ENCODE results near the gene ROBO1.

ROBO1 gene

GRCh38 chr3:79012530-79012913 is 755.3 kb downstream of the ROBO1 start:
- DNase-seq (ENCODE audit: low read depth) = no peak

DNA sequence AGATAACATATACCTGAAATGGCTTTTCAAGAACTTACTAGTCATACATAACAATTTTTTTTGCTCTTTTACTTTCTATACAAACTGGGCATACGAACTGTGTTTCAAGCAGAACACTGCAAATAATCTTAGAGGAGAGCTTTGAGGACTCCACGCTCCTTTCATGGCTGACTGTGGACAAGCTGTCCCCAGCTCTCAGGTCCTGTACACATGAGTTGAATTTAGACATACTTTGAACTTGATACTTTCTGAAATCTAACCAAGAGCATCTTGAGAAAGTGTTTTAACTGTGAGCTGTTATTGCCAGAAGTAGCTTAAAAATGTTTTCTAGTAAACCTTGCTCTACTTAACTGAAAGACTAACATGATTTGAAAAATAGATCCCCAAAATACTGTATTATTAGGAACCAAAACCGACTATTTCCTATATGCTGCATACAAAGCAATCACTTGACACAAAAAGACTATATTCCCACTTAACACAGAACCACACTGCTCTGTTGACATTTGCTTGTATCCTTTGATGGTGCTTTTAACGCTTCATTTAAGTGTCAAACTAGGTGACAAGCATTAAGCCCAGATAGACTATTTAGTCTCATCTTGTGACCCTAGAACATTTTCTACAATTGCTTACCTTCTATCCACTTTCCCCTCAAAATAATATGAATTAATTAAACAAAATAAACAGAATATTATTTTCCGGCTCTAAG is 755.8 kb downstream of the ROBO1 start:
- DNase-seq (ENCODE audit: low read depth) = no peak

GRCh38 chr3:79009861-79010260 is 757.9 kb downstream of the ROBO1 start:
- DNase-seq (ENCODE audit: low read depth) = no peak

DNA sequence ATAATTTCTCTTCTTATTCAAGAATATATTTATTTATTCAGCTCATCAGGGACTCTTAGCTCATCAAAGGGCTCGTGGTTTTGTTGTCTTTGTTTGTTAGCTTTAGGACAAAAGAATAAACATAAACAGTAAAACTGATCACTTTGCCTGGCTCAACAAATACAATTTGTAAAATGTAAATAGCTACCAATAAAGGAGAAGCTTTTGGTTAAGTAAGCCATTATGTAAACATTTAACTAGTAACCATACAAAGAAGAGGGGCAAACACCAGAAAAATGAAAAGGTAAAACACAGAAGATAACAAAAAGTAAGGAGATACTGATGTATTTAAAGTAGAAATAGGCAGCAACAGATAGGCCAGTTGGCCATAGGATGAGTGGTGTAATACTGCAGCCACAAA is 761.7 kb downstream of the ROBO1 start:
- no peak for DNase-seq (ENCODE audit: low read depth)

- no peak for DNase-seq (ENCODE audit: low read depth)
Measured at GRCh38 chr3:79005084-79005483, 762.7 kb downstream of the ROBO1 start.

- no peak for DNase-seq (ENCODE audit: low read depth)
Measured at GRCh38 chr3:79003994-79004393, 763.8 kb downstream of the ROBO1 start.

DNA sequence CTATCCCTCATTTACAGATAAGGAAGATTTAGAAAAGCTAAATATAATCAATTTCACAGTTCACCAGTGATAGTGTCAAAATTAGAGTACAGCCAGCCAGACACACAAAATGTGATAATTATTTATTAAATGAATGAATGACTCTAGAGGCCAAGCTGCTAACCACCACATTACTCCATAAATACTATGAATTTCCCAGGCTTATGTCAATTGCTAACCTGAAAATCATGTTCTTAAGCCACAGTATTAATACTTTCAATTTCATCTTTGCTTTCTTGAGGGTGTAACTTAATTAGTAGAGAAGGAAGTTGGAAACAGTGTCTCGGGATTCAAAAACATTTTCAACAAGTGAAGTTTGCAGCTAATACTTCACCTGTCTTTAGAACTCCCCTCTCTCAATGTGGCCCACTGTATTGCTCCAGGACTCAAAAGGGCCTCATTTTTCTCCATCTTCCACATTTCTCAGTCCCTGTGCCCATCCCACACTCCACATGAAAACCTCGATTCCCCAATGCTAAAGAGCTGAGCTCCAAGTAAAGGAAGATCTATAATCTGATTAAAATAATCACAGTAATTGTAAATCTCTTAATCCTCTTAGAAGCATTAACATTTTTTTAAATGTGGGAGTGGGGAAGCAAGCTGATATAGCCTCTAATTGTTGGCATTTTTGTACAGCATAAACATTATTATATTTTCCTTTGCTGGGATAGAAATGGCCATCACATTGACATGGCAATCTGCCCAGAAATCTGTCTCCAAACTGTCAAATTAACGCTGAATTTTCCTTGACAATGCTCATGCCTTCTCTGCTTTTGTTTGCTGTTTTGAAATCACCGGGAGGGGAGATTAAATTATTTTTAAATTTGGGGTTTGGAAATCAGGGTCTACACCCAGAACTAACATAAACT is 765.1 kb downstream of the ROBO1 start:
- no peak for DNase-seq (ENCODE audit: low read depth)

DNA sequence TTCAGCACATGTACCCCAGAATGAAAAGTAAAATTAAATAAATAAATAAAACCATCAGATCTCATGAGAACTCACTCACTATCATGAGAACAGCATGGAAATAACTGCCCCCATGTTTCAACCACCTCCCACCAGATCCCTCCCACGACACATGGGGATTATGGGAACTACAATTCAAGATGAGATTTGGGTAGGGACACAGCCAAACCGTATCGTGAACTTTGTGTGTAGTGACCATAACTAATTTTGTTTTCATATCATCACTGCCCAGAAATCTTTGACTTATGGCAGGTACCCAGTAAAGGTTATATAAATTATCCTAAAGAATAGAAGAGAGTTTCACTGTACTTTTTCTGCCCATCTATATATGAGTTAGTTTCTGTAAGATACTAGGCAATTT is 766.5 kb downstream of the ROBO1 start:
- DNase-seq (ENCODE audit: low read depth) = no peak

DNA sequence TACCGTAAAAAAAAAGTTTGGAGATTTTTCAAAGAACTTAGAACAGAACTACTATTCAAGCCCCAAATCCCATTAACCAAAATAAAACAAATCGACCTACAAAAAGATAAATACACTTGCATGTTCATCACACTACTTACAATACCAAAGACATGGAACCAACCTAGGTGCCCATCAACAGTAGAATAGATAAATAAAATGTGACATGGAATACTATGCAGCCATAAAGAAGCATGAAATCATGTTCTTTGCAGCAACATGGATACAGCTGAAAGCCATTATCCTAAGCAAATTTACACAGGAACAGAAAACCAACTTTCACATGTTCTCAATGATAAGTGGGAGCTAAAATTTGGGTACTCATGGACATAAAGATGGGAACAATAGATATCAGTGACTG is 768.7 kb downstream of the ROBO1 start:
- no peak for DNase-seq (ENCODE audit: low read depth)

DNA sequence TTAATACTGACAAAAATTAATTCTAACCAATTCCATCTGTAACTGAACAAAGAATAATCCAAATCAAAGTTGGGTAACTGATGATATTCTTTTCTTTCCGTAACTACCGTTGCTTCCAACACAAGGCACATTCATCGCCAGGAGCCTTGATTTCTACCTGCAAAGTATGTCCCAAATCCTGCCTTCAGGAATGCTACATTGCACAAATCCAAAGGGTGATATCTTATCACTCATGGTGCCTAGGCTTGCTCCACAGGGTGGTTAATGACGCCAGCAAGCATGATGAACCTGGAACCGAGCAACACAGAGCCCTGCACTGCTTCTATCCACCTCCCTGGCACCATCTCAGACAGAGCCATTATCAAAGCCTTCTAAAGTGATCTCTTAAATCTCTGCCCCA is 772.7 kb downstream of the ROBO1 start:
- no peak for DNase-seq (ENCODE audit: low read depth)

DNA sequence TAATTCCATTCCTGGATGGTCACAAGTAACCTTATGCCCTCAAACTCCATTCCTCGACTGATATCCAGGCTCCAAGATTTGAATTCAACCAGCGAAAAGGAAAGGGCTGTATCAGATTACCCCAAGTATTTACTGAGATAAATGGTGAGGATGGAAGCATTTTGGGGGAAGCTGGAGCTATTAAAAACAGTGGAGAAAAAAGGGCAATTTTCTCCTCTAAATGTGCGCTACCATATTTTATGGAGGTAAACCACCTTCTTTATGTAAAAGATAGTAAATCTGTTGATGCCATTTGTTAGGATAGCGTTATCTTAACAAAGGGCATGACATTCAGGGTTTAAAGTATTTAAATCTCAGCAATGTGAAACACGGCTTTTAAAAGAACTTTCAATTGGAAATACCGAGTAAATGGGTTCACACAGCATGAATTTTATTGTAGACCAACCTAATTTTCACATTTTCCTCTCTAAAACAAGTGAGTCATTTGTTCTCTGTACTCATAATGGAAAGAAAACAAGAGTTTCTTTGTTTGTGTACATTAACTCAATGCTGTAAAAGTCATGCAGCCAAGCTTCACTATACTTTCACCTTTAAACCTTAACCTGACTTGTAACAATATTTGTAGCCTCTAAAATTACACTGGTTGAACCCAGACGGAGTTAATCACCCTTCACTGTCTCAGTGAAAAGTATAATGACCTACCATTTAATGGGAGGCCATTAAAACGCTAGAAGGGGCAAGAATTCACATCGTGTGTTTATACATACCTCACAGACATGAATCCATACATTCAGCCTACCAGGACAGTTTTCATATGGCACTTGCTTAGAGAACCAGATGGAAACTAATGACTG is 773.4 kb downstream of the ROBO1 start:
- no peak for DNase-seq (ENCODE audit: low read depth)

GRCh38 chr3:78993375-78993774 is 774.4 kb downstream of the ROBO1 start:
- no peak for DNase-seq (ENCODE audit: low read depth)

DNA sequence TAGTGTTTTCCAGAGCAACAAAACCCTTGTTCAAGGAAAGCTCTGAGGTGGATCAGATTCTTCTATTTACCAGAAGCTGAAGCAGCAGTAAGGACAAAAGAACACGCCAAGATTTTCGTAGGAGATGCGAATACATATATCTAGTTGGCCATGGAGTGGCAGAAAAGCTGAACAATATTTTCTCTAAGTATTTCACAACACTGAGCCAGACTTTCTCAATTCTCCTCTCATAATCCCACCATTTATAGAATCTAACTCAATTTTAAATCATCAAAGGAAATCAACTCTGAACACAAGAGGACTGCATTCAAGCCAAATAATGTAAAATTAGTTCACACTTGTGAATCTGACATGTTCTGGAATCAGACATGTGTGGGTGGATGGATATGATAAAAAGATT is 775.0 kb downstream of the ROBO1 start:
- no peak for DNase-seq (ENCODE audit: low read depth)

GRCh38 chr3:78992400-78992799 is 775.4 kb downstream of the ROBO1 start:
- no peak for DNase-seq (ENCODE audit: low read depth)

- no peak for DNase-seq (ENCODE audit: low read depth)
Measured at GRCh38 chr3:78991656-78992055, 776.1 kb downstream of the ROBO1 start.

DNA sequence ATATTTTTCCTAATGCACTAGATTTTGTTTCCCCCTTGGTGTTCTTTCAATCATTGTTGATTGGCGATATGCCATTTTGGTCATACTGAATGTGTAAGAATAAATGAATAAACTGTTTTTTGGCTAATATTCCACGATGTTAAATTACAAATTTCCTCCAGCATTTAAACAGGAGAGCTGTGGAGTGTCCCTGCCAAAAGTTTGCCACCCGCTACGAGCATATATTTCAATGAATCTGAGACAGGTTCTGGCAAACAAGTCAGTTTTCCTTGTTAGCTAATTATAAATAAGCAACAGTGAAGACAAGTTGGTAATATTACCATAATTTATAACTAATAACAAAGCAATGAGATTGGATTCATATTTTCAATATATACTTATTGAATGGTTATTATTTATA is 777.6 kb downstream of the ROBO1 start:
- no peak for DNase-seq (ENCODE audit: low read depth)

DNA sequence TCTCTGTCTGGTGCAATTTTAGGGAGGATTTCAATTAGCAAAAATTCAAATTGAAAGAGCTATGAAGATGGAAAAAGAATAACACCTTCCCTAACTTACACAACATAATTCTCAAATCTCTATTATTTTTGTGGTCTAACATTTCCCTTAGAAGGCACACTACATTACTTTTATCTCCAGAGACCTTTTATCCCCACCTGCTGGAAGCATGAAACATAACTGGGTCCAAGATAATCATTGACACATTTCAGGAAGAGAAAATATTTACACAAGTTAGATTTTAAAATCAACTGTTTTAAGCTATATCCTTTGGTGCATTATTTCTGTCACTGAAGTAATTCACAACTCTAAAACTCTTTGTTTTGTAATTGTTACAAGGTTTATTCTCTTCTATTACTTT is 779.5 kb downstream of the ROBO1 start:
- no peak for DNase-seq (ENCODE audit: low read depth)

- DNase-seq (ENCODE audit: low read depth) = no peak
Measured at GRCh38 chr3:78986416-78987101, 781.2 kb downstream of the ROBO1 start.

DNA sequence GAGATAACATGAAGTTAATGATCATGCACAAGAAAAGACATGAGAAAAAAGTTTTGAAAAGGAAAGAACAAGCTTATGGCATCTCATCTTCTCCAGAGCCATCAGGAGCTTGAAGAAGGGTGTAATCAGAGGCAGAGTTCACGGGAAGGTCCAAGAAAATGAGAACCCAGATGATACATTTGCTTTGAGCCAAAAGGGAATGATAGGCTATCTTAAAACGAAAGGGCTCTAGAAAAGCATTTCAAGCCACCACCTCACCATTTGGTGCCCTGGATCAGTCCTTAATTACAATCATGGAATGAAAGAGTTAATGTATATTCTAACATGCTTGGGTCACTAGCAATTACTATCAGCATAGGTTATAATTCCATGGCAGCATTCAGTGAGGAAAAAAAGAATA is 781.8 kb downstream of the ROBO1 start:
- DNase-seq (ENCODE audit: low read depth) = no peak

GRCh38 chr3:78979028-78979427 is 788.8 kb downstream of the ROBO1 start:
- no peak for DNase-seq (ENCODE audit: low read depth)

DNA sequence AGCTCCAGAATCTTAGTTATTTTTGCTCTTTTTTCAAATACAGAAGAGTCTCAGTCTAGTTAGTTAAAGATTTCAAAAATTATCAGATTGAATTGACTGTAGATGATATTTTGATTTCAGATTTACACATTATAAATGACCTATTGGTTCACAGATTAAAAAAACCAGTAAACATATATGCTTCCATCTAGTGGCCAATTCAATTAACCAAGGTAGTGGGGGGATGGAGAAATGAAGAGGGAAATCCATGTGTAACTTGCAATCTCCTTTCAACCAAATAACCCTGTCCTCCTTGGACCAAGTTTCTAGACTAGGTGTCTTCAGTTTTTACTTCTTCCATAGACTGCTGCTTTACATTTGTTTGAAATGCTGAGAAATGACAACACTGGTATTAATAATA is 789.8 kb downstream of the ROBO1 start:
- DNase-seq (ENCODE audit: low read depth) = no peak

GRCh38 chr3:78977073-78977472 is 790.7 kb downstream of the ROBO1 start:
- DNase-seq (ENCODE audit: low read depth) = no peak
